Measurements from ENCODE around the gene DENND1A.
"Not testable (repeated sequence)": the region's sequence is repeated elsewhere in the genome, so short reads cannot be mapped to it uniquely, and the experiment has no call there.

Gene DENND1A

GRCh38 chr9:123441769-123442168 is 488.2 kb downstream of the DENND1A start:
- no peak for DNase-seq

DNA sequence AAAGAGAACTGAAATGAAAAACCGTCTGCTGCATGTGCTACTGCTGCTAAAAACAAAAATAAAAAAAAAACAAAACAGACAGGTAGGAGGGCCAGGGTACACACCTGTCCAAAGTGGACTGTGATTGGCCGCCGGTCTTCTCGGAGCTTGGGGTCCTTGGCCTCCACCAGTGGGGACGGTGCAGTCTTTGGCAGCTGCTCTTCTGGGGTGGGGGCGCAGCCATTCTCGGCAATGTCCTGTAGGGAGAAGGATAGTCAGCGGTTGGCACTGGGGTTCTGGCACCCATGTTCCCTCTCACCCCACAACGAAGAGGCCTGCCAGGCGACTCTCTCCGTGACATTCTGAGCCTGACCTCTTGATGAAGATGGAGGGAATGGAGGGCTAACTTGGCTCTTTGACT is 489.7 kb downstream of the DENND1A start:
- DNase-seq: no peak

DNA sequence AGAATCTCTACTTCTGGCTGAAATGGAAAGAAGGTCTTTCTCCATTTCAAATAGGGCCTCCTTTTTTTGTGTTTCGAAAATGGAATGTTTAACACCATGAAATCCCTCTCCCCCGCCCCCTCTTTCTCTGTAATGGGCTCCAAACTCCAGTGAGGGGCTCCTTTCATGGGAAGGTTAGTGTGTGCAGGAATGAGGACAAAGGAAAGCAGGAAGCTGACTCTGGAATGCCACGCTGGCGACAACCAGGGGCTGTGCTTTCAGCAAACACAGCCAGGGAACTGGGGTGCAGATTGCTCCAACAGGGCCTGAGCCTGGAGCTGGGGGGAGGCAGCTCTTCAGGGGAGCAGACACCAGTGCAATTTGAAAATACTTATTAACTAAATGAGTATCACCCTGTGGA is 491.1 kb downstream of the DENND1A start:
- DNase-seq: no peak

DNA sequence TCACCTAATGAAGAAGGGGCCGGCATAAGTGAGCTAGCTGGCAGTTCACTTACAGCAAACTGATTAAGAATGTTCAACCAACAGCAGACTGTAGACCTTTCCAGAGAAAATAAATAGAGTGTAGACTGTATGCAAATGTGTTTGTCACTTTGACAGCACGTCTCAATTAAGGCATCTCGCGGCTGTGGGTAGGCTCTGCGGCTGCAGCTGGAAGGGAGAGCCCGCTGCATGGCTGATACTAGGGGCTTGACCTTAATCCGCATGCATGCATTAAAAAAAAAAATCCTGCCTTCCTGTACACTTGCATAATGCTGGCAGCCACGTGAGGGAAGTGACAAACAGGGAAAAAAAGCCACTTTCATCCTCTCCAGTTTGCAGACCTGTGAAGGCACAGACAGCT is 491.6 kb downstream of the DENND1A start:
- no peak for DNase-seq

DNA sequence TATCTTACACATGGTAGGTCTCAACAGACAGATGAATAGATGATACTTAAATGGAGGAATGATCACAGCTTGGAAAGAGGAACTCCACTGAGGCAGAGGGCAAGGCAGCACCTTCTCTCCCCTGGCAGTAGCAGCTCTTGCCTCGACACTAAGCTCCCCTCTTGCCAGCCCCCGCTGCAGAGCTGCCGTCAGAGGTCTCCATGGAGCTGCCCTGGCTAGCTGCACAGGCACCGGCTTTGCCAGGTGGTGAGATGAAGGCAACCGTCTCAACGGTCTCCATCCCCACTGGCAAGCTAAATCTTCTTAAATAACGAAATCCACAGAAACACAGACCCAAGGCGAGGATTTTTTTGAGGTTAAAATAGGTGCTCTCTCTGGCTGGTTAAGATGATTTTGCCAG is 492.7 kb downstream of the DENND1A start:
- DNase-seq: no peak

- DNase-seq: no peak
Measured at GRCh38 chr9:123435471-123435870, 494.5 kb downstream of the DENND1A start.

GRCh38 chr9:123434619-123435240 is 495.2 kb downstream of the DENND1A start:
- no peak for DNase-seq

GRCh38 chr9:123432331-123433236 is 497.3 kb downstream of the DENND1A start:
- DNase-seq: no peak

DNA sequence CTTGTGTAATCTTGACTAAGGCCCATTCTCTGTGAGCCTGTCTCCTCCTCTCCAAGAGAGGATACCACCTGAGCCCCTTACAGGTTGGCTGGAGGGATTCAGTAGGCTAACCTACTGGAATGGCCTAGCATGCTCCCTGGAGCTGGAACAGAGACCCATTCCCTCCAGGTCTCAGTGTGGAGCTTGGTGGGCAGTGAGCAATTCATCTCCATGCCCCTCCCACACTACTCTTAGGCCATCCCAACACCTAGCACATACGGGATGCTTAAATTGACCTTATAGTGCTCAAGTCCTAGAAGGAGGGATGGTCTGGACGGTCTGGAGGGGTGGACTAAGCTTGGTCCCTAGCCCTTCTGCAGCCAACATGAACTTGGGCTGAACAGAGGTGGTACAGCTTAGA is 498.3 kb downstream of the DENND1A start:
- no peak for DNase-seq

DNA sequence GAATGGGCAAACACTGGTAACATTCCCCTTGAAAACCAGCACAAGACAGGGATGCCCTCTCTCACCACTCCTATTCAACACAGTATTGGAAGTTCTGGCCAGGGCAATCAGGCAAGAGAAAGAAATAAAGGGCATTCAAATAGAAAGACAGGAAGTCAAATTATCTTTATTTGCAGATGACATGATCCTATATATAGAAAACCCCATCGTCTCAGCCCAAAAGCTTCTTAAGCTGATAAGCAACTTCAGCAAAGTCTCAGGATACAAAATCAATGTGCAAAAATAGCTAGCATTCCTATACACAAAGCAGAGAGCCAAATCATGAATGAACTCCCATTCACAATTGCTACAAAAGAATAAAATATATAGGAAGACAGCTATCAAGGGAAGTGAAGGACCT is 501.5 kb downstream of the DENND1A start:
- DNase-seq: not testable (repeated sequence)

DNA sequence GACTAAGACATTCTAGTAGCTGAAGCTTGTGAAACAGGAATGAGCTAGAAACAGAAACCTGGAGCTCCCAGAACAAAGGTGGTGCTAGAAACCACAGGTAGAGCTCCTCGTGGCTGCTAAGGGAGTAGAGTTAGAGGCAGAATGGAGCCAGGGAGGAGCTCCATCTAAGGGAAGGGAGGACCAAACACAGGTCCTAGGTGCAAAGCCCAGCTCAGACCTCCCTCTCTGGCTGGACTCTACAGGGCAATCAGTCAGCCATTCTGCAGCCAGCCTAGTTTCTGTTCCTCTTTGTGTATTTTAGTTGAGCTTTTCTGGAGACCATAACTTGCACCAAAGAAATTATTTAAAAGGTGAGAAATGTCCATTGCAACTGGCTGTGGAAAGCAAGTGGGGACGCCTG is 503.5 kb downstream of the DENND1A start:
- no peak for DNase-seq

GRCh38 chr9:123425836-123426365 is 504.0 kb downstream of the DENND1A start:
- no peak for DNase-seq

DNA sequence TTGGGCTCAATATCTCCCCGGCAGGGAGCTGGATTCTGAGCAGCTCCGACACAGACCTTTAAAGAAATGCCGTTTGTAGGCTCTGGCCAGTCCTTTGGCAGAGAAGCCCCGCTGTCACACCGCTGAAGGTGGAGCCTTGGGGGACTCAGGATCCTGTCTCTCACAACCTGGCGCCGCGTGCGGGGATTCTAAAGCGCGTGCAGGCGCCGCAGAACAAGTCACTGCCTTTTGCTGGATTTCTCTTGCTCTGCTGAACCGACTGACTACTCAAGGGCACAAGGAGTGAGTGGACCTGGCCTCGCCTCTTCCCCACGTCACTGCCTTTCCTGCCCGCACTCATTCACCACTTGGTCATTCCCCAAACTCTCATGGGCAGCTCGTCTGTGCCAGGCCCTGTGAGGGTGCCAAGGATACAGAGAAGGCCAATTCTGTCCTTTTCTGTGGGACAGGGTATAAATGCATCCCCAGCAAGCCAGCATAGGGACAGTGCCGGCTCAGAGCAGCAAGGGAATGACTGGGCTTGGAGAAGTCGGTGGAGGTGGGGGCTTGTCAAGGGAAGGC is 504.6 kb downstream of the DENND1A start:
- DNase-seq: no peak

DNA sequence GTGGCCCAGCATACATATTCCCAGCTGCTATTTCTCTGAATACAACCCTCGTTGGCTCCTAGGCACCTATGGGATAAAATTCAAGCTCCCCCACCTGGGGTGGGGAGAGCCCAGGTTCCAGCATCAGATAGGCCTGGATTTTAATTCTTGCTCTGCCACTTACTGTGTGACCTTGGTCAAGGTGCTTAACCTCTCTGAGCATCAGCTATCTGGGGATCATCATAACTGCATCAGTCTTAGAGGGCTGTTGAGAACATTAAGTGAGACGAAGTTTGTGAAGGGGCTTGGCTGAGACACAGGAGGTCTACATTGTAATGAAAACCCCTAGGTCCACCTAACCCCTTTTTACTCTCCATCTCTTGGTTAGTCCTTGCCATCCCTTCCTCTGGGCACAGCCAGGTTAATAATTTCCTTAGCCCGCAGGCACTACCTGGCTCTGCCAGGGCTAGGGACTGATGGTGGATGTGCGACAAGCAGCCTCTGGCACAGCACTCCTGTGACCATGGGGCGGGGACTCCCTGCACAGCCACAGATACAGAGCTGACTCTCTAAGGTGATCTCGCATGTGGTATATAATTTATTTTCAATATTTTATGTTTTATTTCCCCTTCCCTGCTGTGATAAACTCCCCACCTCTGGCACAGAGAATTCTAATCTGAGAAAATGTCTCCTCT is 505.2 kb downstream of the DENND1A start:
- DNase-seq: no peak

DNA sequence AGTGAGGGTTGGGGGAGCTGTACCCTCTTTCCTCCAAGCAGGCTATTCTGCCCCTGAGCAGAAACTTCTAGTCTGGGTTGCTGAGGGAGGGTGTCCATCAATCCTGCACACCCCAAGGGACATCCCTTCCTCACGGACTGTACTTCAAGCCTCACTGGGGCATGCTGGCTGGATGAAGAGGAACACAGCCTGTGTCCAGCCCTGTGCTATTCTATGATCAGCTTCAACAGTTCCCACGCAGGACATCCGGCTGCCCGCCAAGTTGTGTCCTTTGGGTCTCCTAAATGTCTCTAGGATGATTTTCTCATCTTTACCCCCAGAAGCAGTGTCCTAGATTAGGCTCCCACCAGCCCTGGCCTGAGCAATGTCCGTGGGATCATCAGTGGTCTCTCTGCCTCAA is 505.8 kb downstream of the DENND1A start:
- DNase-seq: no peak

DNA sequence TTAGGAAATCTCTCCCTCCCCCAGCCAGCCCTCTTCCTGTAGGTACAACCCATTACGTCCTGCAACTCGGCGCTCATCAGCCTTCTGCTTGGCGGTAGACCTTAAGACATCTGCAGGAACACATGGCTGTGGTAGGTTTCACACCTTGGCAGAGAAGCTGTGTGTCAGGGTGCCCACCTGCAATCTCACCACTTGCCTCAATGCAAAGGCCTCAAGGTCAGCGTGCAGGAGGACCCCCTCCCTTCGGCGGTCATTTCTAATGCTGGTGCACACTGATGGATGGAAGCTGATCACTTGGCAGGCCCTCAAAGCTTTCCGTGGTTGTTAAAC is 506.6 kb downstream of the DENND1A start:
- DNase-seq: no peak

- DNase-seq: no peak
Measured at GRCh38 chr9:123422635-123423310, 507.2 kb downstream of the DENND1A start.

GRCh38 chr9:123421801-123422455 is 508.0 kb downstream of the DENND1A start:
- DNase-seq: no peak

GRCh38 chr9:123421186-123421585 is 508.7 kb downstream of the DENND1A start:
- no peak for DNase-seq

GRCh38 chr9:123420592-123421111 is 509.3 kb downstream of the DENND1A start:
- no peak for DNase-seq

GRCh38 chr9:123419721-123420591 is 510.0 kb downstream of the DENND1A start:
- DNase-seq: no peak

All from CD4-positive, alpha-beta T cell treated with Interleukin-4 for 1 hour (primary cell).